ENCODE results near the gene TEX38. TPM values are rescaled to one million over a fixed set of nuclear protein-coding genes. Genes with fewer than 3 reads are reported as not detected.
"Not testable (repeated sequence)": the region's sequence is repeated elsewhere in the genome, so short reads cannot be mapped to it uniquely, and the experiment has no call there.

The TEX38 gene
- total and polyA plus RNA-seq, 12 donors = 0.11 to 0.54 (median 0.30) TPM; not detected in 8

DNA sequence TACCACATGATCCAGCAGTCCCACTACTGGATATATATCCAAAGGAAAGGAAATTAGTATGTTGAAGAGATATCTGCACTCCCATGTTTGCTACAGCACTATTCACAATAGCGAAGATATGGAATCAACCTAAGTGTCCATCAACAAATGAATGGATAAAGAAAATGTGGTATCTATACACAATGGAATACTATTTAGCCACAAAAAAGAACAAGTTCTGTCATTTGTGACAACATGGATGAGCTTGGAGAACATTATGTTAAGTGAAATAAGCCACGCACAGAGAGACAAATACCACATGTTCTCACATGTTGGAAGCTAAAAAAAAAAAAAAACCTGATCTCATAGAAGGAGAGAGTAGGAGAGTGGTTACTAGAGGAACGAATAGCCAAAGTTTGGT is 21.2 kb upstream of the TEX38 start:
- H3K27me3 ChIP-seq = no peaks in the 10 kb centered on the region
- no peak for DNase-seq
- H3K36me3 ChIP-seq (replicated peaks in 1 of 2) = peaks cover 0 to 13% of the 10 kb centered on the region in 2 donors

DNA sequence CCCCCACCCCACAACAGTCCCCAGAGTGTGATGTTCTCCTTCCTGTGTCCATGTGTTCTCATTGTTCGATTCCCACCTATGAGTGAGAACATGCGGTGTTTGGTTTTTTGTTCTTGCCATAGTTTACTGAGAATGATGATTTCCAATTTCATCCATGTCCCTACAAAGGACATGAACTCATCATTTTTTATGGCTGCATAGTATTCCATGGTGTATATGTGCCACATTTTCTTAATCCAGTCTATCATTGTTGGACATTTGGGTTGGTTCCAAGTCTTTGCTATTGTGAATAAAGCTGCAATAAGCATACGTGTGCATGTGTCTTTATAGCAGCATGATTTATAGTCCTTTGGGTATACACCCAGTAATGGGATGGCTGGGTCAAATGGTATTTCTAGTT is 20.5 kb upstream of the TEX38 start:
- peaks cover 0 to 19% of the 10 kb centered on the region in 2 donors for H3K36me3 ChIP-seq (replicated peaks in 1 of 2)
- H3K4me1 ChIP-seq (replicated peaks in 1 of 2); H3K27ac ChIP-seq; intact Hi-C loops (cut with DNase I); H3K27me3 ChIP-seq; H3K4me3 ChIP-seq; DNase-seq; H3K9me3 ChIP-seq (replicated peaks in 1 of 3): not testable (repeated sequence)
- 89 to 100% (median 98%) methylated on average over 1 to 3 of the region's 3 CpGs for WGBS, 4 donors

More for the DNA sequence above, 21.2 kb upstream of the TEX38 start:
- intact Hi-C loops (cut with DNase I) = no loop called here
- Histone ChIP-seq H3K4me1 (replicated peaks in 1 of 2) (peaks cover 0 to 7% of the 10 kb centered on the region in 2 donors), H3K27ac (no peak overlapping the region), H3K9me3 (replicated peaks in 1 of 3) (no peaks in the 10 kb centered on the region), H3K4me3 (no peak overlapping the region)
- TF ChIP-seq, protein P1, sequence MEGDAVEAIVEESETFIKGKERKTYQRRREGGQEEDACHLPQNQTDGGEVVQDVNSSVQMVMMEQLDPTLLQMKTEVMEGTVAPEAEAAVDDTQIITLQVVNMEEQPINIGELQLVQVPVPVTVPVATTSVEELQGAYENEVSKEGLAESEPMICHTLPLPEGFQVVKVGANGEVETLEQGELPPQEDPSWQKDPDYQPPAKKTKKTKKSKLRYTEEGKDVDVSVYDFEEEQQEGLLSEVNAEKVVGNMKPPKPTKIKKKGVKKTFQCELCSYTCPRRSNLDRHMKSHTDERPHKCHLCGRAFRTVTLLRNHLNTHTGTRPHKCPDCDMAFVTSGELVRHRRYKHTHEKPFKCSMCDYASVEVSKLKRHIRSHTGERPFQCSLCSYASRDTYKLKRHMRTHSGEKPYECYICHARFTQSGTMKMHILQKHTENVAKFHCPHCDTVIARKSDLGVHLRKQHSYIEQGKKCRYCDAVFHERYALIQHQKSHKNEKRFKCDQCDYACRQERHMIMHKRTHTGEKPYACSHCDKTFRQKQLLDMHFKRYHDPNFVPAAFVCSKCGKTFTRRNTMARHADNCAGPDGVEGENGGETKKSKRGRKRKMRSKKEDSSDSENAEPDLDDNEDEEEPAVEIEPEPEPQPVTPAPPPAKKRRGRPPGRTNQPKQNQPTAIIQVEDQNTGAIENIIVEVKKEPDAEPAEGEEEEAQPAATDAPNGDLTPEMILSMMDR (IDR thresholded peaks at IDR 0.05) = no peak
- TF ChIP-seq POLR2A (IDR thresholded peaks at IDR 0.05) = no peak
- 93 to 99% (median 95%) methylated on average over 3 of the region's 3 CpGs for WGBS, 4 donors

- DNase-seq = no peak
- peak overlapping the region in 1 of 5 donors; percentile 45 for H3K27ac ChIP-seq
- TF ChIP-seq, protein P1 (IDR thresholded peaks at IDR 0.05) = no peak
- TF ChIP-seq POLR2A (IDR thresholded peaks at IDR 0.05) = no peak
- no peak overlapping the region for H3K4me3 ChIP-seq
- H3K27me3 ChIP-seq = no peaks in the 10 kb centered on the region
- peaks cover 0 to 31% of the 10 kb centered on the region in 2 donors for H3K36me3 ChIP-seq (replicated peaks in 1 of 2)
- 76 to 79% (median 76%) methylated on average over 6 of the region's 6 CpGs for WGBS, 4 donors
- H3K9me3 ChIP-seq (replicated peaks in 1 of 3) = no peaks in the 10 kb centered on the region
- no peaks in the 10 kb centered on the region for H3K4me1 ChIP-seq (replicated peaks in 1 of 2)
- intact Hi-C loops (cut with DNase I) = no loop called here
Observed at GRCh38 chr1:46652321-46653100, 19.1 kb upstream of the TEX38 start.

DNA sequence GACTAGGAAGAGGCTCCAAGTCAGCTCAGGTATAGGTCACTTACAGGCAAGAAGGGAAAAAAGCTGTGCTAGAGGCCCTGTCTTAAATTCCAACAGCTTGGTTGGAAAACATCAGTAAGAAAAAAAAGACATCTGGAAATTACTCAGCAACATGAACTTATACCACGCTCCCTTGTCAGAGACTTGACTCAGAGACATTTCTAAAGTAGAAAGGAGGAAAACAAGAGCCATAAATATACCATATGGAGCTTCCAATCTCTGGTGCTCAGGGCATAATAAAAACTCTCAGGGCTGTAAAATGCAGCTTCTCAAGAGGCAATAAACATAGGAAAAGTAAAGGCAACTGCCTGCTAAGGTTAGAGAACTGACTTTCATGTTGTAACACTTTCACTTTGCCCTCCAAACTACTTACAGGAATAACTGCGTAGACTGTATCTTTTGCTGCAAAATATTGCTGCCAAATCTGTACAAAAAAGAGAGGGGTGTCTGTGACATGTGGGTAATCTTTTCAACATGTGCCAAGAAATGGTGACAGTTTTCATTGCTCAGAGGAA is 18.2 kb upstream of the TEX38 start:
- Histone ChIP-seq H3K4me1 (replicated peaks in 1 of 2) (no peaks in the 10 kb centered on the region), H3K9me3 (replicated peaks in 1 of 3) (no peaks in the 10 kb centered on the region), H3K27me3 (no peaks in the 10 kb centered on the region), H3K4me3 (peak overlapping the region in 1 of 4 donors; percentile 5), H3K36me3 (replicated peaks in 1 of 2) (peaks cover 0 to 41% of the 10 kb centered on the region in 2 donors), H3K27ac (peak overlapping the region in 2 of 5 donors; percentile 25 to 45)
- DNase-seq = no peak
- intact Hi-C loops (cut with DNase I) = no loop called here
- WGBS, 4 donors = 71 to 88% (median 79%) methylated on average over 2 of the region's 2 CpGs
- TF ChIP-seq POLR2A (IDR thresholded peaks at IDR 0.05) = no peak
- TF ChIP-seq, protein P1 (IDR thresholded peaks at IDR 0.05) = no peak
